Vagina (tissue), 2 donors: ENCODE measurements around the gene INPP4B. TPM values are rescaled to one million over a fixed set of nuclear protein-coding genes. Genes with fewer than 3 reads are reported as not detected.

Experiments used
- DNase-seq, 2 donors: peaks; one replicate each; pipeline ENCODE4 v3.0.0-alpha.2; 2017; ENCODE audit errors: extremely low spot score in 2 of 2
- H3K27ac ChIP-seq: fragments of 200-600 bp; sonication (generic); one replicate; pipeline ENCODE4 v1.5.1; 2019
- H3K27me3 ChIP-seq: fragments of 200-600 bp; sonication (generic); one replicate; pipeline ENCODE4 v1.5.1; 2019
- H3K36me3 ChIP-seq, 2 donors: fragments of 200-600 bp; sonication (generic); one replicate each; pipeline ENCODE4 v1.5.1; 2017 to 2019
- H3K4me1 ChIP-seq: fragments of 200-600 bp; sonication (generic); one replicate; pipeline ENCODE4 v1.5.1; 2019
- H3K4me3 ChIP-seq, 2 donors: fragments of 200-600 bp; sonication (generic); 1 replicate in 1 of 2; 2 replicates in 1 of 2; pipeline ENCODE4 v1.5.1; 2016 to 2019
- H3K9me3 ChIP-seq: fragments of 200-600 bp; sonication (generic); one replicate; pipeline ENCODE4 v1.5.1; 2019
- POLR2A ChIP-seq, 2 donors: fragments of 450-650 bp; IDR thresholded peaks; one replicate each; pipeline ENCODE4 v1.6.1; 2017; ENCODE audit warnings: antibody characterized with exemption in 2 of 2, mild to moderate bottlenecking in 2 of 2, moderate library complexity in 2 of 2
- POLR2AphosphoS5 ChIP-seq, 2 donors: sonication (generic); formaldehyde crosslinking; IDR thresholded peaks; one replicate each; pipeline ENCODE4 v1.9.0; 2017; ENCODE audit warnings: antibody characterized with exemption in 2 of 2, mild to moderate bottlenecking in 2 of 2, low read depth in 1 of 2; ENCODE audit not compliant: insufficient read depth in 1 of 2
- intact Hi-C: fragments of 100-400 bp; cut with DNase I; formaldehyde crosslinking; loops from one replicate; pipeline ENCODE4 v1.15.1; 2023
- total RNA-seq: library from RNA; depleted of rRNA; stranded (reverse); fragments of >200 nt; gene quantifications from one replicate; pipeline ENCODE4 v1.2.3, GENCODE V29; 2016
- TF ChIP-seq, protein P1 (sequence below), 3 experiments: fragments of 450-650 bp in 2 of 3; fragments of 200-600 bp in 1 of 3; sonication (generic) in 1 of 3; IDR thresholded peaks; one replicate each; pipeline ENCODE4 v1.5.1; 2017 to 2019; ENCODE audit warnings: antibody characterized with exemption in 3 of 3, mild to moderate bottlenecking in 2 of 3, moderate library complexity in 2 of 3

Gene INPP4B
- total RNA-seq, 1 donor from 2014 or later: 21.1 TPM

- Histone ChIP-seq H3K27me3 (no peaks in the 10 kb centered on the region), H3K4me1 (no peaks in the 10 kb centered on the region), H3K9me3 (no peaks in the 10 kb centered on the region), H3K36me3 (no peaks in the 10 kb centered on the region), H3K4me3 (no peak overlapping the region), H3K27ac (no peak overlapping the region)
- TF ChIP-seq, protein P1, sequence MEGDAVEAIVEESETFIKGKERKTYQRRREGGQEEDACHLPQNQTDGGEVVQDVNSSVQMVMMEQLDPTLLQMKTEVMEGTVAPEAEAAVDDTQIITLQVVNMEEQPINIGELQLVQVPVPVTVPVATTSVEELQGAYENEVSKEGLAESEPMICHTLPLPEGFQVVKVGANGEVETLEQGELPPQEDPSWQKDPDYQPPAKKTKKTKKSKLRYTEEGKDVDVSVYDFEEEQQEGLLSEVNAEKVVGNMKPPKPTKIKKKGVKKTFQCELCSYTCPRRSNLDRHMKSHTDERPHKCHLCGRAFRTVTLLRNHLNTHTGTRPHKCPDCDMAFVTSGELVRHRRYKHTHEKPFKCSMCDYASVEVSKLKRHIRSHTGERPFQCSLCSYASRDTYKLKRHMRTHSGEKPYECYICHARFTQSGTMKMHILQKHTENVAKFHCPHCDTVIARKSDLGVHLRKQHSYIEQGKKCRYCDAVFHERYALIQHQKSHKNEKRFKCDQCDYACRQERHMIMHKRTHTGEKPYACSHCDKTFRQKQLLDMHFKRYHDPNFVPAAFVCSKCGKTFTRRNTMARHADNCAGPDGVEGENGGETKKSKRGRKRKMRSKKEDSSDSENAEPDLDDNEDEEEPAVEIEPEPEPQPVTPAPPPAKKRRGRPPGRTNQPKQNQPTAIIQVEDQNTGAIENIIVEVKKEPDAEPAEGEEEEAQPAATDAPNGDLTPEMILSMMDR (IDR thresholded peaks at IDR 0.05): no peak
- TF ChIP-seq POLR2AphosphoS5 (IDR thresholded peaks at IDR 0.05; ENCODE audit: insufficient read depth in 1 of 2, low read depth in 1 of 2) (no peak), POLR2A (IDR thresholded peaks at IDR 0.05) (no peak)
- intact Hi-C loops: no loop called here
- no peak for DNase-seq
These were observed 418.6 kb downstream of the INPP4B start for GRCh38 chr4:142427456-142427855.

- TF ChIP-seq POLR2AphosphoS5 (IDR thresholded peaks at IDR 0.05; ENCODE audit: insufficient read depth in 1 of 2, low read depth in 1 of 2) (no peak), POLR2A (IDR thresholded peaks at IDR 0.05) (no peak)
- TF ChIP-seq, protein P1 (IDR thresholded peaks at IDR 0.05): no peak
- no peak for DNase-seq
- Histone ChIP-seq H3K4me1 (no peaks in the 10 kb centered on the region), H3K27ac (no peak overlapping the region), H3K36me3 (no peaks in the 10 kb centered on the region), H3K9me3 (no peaks in the 10 kb centered on the region), H3K4me3 (no peak overlapping the region), H3K27me3 (no peaks in the 10 kb centered on the region)
- intact Hi-C loops: no loop called here
These were observed 422.2 kb downstream of the INPP4B start for GRCh38 chr4:142423861-142424260.

DNA sequence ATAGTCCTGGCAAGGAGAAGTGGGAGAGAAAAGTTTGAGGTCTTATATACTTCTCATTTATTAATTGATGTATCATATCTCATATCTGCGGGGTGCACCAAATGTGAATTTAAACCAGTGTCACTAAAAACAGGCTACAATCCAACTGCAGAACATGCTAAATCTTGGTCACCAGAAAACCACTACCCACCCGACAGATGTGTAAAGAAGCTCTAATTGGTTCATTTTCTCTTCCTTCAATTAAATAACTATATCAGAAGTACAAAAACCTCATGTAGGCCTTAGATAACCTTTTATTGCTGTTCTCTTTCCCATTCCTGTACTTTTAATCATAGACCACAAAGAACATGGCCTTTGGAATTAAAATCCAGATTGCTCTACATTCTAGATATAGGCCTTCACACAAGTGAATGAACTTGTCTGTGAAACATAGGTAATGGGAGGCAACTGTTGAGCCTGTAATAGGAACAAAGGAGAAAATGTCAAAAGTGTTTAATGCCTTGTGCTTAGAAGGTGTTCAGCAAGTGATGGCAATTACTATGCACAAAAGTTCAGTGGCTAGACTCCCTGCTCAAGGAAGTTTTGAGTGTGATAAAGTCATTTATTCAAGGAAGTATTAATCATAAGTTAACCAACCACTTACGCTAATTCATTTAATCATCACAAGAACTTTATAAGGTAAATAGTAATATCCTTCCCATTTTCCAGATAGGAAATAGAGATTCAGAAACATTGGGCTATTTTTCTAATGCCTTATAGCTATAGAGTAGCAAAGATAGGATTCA, 425.6 kb downstream of the INPP4B start:
- intact Hi-C loops: no loop called here

GRCh38 chr4:142419712-142420111, 426.4 kb downstream of the INPP4B start:
- intact Hi-C loops: no loop called here
- H3K27me3 ChIP-seq: no peaks in the 10 kb centered on the region
- TF ChIP-seq POLR2A (IDR thresholded peaks at IDR 0.05) (no peak), POLR2AphosphoS5 (IDR thresholded peaks at IDR 0.05; ENCODE audit: insufficient read depth in 1 of 2, low read depth in 1 of 2) (no peak)
- TF ChIP-seq, protein P1 (IDR thresholded peaks at IDR 0.05): no peak
- H3K4me3 ChIP-seq: no peak overlapping the region
- no peak overlapping the region for H3K27ac ChIP-seq
- no peak for DNase-seq
- no peaks in the 10 kb centered on the region for H3K9me3 ChIP-seq
- H3K36me3 ChIP-seq: no peaks in the 10 kb centered on the region
- no peaks in the 10 kb centered on the region for H3K4me1 ChIP-seq

More for the DNA sequence above, 425.6 kb downstream of the INPP4B start:
- no peak overlapping the region for H3K27ac ChIP-seq
- TF ChIP-seq POLR2A (IDR thresholded peaks at IDR 0.05): no peak
- no peak for TF ChIP-seq POLR2AphosphoS5 (IDR thresholded peaks at IDR 0.05; ENCODE audit: insufficient read depth in 1 of 2, low read depth in 1 of 2)
- TF ChIP-seq, protein P1 (IDR thresholded peaks at IDR 0.05): no peak
- no peaks in the 10 kb centered on the region for H3K36me3 ChIP-seq
- H3K4me1 ChIP-seq: no peaks in the 10 kb centered on the region
- DNase-seq: no peak
- no peaks in the 10 kb centered on the region for H3K27me3 ChIP-seq
- no peak overlapping the region for H3K4me3 ChIP-seq
- no peaks in the 10 kb centered on the region for H3K9me3 ChIP-seq

GRCh38 chr4:142418697-142419096, 427.4 kb downstream of the INPP4B start:
- TF ChIP-seq POLR2AphosphoS5 (IDR thresholded peaks at IDR 0.05; ENCODE audit: insufficient read depth in 1 of 2, low read depth in 1 of 2): no peak
- no peak for TF ChIP-seq POLR2A (IDR thresholded peaks at IDR 0.05)
- TF ChIP-seq, protein P1 (IDR thresholded peaks at IDR 0.05): no peak
- Histone ChIP-seq H3K36me3 (no peaks in the 10 kb centered on the region), H3K9me3 (no peaks in the 10 kb centered on the region), H3K27me3 (no peaks in the 10 kb centered on the region), H3K4me1 (no peaks in the 10 kb centered on the region), H3K4me3 (no peak overlapping the region), H3K27ac (no peak overlapping the region)
- no peak for DNase-seq
- intact Hi-C loops: no loop called here
